Measurements from ENCODE around the gene PAPPA. TPM values are rescaled to one million over a fixed set of nuclear protein-coding genes. Genes with fewer than 3 reads are reported as not detected.

The PAPPA gene
- total RNA-seq, 1 donor from 2014 or later: 0.72 TPM

GRCh38 chr9:116317503-116317902 lies 163.9 kb downstream of the PAPPA start:
- no peak for TF ChIP-seq CTCF (conservative IDR thresholded peaks at IDR 0.05)
- no peaks in the 10 kb centered on the region for H3K9me3 Mint-ChIP-seq
- H3K36me3 Mint-ChIP-seq (ENCODE audit: low read depth): no peaks in the 10 kb centered on the region
- peaks cover 68% of the 10 kb centered on the region for H3K27me3 Mint-ChIP-seq (ENCODE audit: low read depth)
- DNase-seq (ENCODE audit: low read depth, low spot score): no peak
- H3K27ac Mint-ChIP-seq (ENCODE audit: unreplicated experiment): no peak overlapping the region
- peaks cover 33% of the 10 kb centered on the region for H3K4me1 Mint-ChIP-seq
- H3K4me3 Mint-ChIP-seq: no peak overlapping the region

- H3K36me3 Mint-ChIP-seq (ENCODE audit: low read depth): no peaks in the 10 kb centered on the region
- peaks cover 68% of the 10 kb centered on the region for H3K27me3 Mint-ChIP-seq (ENCODE audit: low read depth)
- no peak overlapping the region for H3K27ac Mint-ChIP-seq (ENCODE audit: unreplicated experiment)
- H3K4me3 Mint-ChIP-seq: no peak overlapping the region
- DNase-seq (ENCODE audit: low read depth, low spot score): no peak
- peaks cover 45% of the 10 kb centered on the region for H3K4me1 Mint-ChIP-seq
- H3K9me3 Mint-ChIP-seq: no peaks in the 10 kb centered on the region
- TF ChIP-seq CTCF (conservative IDR thresholded peaks at IDR 0.05): no peak
Observed at GRCh38 chr9:116318468-116319374, 165.1 kb downstream of the PAPPA start.

- Mint-ChIP-seq H3K9me3 (no peaks in the 10 kb centered on the region), H3K36me3 (ENCODE audit: low read depth) (no peaks in the 10 kb centered on the region), H3K27ac (ENCODE audit: unreplicated experiment) (no peak overlapping the region), H3K4me1 (peaks cover 53% of the 10 kb centered on the region), H3K27me3 (ENCODE audit: low read depth) (peaks cover 74% of the 10 kb centered on the region), H3K4me3 (no peak overlapping the region)
- no peak for TF ChIP-seq CTCF (conservative IDR thresholded peaks at IDR 0.05)
- DNase-seq (ENCODE audit: low read depth, low spot score): no peak
Observed at GRCh38 chr9:116319480-116319879, 165.9 kb downstream of the PAPPA start.

GRCh38 chr9:116320290-116320689 lies 166.7 kb downstream of the PAPPA start:
- H3K27me3 Mint-ChIP-seq (ENCODE audit: low read depth): peaks cover 74% of the 10 kb centered on the region
- no peaks in the 10 kb centered on the region for H3K9me3 Mint-ChIP-seq
- no peak for TF ChIP-seq CTCF (conservative IDR thresholded peaks at IDR 0.05)
- DNase-seq (ENCODE audit: low read depth, low spot score): no peak
- H3K4me3 Mint-ChIP-seq: no peak overlapping the region
- peaks cover 56% of the 10 kb centered on the region for H3K4me1 Mint-ChIP-seq
- H3K36me3 Mint-ChIP-seq (ENCODE audit: low read depth): no peaks in the 10 kb centered on the region
- H3K27ac Mint-ChIP-seq (ENCODE audit: unreplicated experiment): no peak overlapping the region

- Mint-ChIP-seq H3K4me1 (peaks cover 56% of the 10 kb centered on the region), H3K4me3 (no peak overlapping the region), H3K36me3 (ENCODE audit: low read depth) (no peaks in the 10 kb centered on the region), H3K27me3 (ENCODE audit: low read depth) (peaks cover 69% of the 10 kb centered on the region), H3K9me3 (no peaks in the 10 kb centered on the region), H3K27ac (ENCODE audit: unreplicated experiment) (no peak overlapping the region)
- no peak for TF ChIP-seq CTCF (conservative IDR thresholded peaks at IDR 0.05)
- no peak for DNase-seq (ENCODE audit: low read depth, low spot score)
Observed at GRCh38 chr9:116322521-116322920, 168.9 kb downstream of the PAPPA start.

All from neural crest cell (in vitro differentiated cells).